Activated naive CD8-positive, alpha-beta T cell (primary cell): Measurements from ENCODE around the gene KCNMA1.
"Not testable (repeated sequence)": the region's sequence is repeated elsewhere in the genome, so short reads cannot be mapped to it uniquely, and the experiment has no call there.

Source experiments
- H3K27ac Mint-ChIP-seq: one replicate; pipeline ENCODE4 v1.8.0; 2021; ENCODE audit warnings: mixed read lengths
- H3K27me3 Mint-ChIP-seq: one replicate; pipeline ENCODE4 v1.8.0; 2021; ENCODE audit warnings: mixed read lengths
- H3K36me3 Mint-ChIP-seq: one replicate; pipeline ENCODE4 v1.8.0; 2021; ENCODE audit warnings: mixed read lengths
- H3K4me1 Mint-ChIP-seq: one replicate; pipeline ENCODE4 v1.8.0; 2021; ENCODE audit warnings: low read depth, mixed read lengths
- H3K4me3 Mint-ChIP-seq: one replicate; pipeline ENCODE4 v1.8.0; 2021; ENCODE audit warnings: mild to moderate bottlenecking, mixed read lengths
- H3K9me3 Mint-ChIP-seq: one replicate; pipeline ENCODE4 v1.8.0; 2021; ENCODE audit warnings: low read depth, mixed read lengths

KCNMA1 gene

DNA sequence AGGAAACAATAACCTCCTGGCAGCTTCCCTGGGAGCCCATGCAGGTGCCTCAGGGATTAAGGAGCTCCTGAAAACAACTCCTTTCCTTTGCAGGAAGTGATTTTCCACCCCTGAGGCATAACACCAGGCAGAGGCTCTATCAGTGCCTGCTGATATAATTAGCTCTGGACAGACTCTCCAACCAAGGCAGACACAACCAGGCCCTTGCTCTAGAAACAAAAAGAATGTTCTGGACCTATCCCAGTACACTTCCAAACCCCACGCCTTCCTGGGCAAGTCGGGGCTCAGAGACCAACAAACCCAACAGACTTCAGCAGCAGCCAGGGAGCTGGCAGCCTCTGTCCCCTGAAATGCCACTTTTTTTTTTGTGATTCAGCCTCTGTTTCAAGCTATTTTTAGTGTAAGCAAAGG is 247.1 kb downstream of the KCNMA1 start:
- Mint-ChIP-seq H3K27ac (no peak overlapping the region), H3K27me3 (no peaks in the 10 kb centered on the region), H3K4me1 (peaks cover 22% of the 10 kb centered on the region), H3K9me3 (no peaks in the 10 kb centered on the region), H3K4me3 (no peak overlapping the region), H3K36me3 (no peaks in the 10 kb centered on the region)

DNA sequence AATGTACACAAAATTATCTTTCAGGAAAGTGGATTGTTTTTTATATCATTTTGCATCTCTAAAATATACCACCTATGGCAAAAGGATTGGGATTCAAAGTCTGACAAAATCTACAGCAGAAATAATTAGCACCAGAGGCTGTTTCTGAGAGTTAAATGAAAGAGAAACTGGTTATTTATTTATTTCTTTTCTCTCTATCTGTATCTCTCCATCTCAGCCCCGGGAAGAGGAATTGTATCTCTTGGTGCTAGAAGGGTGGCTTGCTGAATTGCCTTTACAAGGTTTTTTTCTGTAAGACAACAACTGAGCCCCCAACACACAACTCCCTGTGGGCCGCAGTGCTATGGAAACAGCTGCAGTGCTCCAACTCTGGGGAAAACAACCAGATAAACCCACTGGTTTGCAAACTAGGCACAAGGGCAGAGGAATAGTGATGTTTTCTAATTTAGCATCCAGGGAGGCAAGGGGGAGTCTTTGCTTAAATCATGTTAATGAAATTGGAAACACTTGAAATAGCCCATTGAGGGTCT is 249.0 kb downstream of the KCNMA1 start:
- Mint-ChIP-seq H3K36me3 (no peaks in the 10 kb centered on the region), H3K27ac (no peak overlapping the region), H3K9me3 (no peaks in the 10 kb centered on the region), H3K4me3 (no peak overlapping the region), H3K4me1 (peaks cover 24% of the 10 kb centered on the region), H3K27me3 (no peaks in the 10 kb centered on the region)

DNA sequence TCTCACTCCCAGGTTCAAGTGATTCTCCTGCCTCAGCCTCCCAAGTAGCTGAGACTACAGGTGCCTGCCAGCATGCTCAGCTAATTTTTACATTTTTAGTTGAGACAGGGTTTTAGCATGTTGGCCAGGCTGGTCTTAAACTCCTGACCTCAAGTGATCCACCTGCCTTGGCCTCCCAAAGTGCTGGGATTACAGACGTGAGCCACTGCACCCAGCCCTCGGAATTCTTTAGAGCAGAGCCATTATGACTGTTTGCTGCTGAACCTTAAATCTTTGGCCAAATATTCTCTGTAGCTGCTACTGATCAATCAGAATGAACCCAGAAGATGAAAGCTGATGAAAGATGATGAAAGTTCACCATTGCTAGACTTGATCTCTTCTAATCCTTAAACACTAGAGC is 249.9 kb downstream of the KCNMA1 start:
- not testable (repeated sequence) for H3K27me3 Mint-ChIP-seq, H3K9me3 Mint-ChIP-seq, H3K4me3 Mint-ChIP-seq, H3K36me3 Mint-ChIP-seq, H3K27ac Mint-ChIP-seq
- peaks cover 24% of the 10 kb centered on the region for H3K4me1 Mint-ChIP-seq

DNA sequence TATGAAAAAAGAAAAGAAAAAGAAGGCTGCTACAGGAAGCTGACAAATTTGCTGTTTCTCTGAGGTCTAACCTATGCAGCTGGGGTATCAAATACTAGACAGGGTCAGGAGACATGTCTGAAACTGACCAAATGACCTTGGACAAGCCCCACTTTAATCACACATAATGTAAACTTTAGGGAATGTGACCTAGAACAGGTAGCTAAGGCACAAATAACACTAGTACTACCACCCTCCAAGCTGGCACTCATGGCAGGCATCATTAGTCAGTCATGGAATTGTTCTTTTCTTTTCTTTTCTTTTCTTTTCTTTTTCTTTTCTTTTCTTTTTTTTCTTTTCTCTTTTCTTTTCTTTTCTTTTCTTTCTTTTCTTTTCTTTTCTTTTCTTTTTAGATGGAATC is 250.4 kb downstream of the KCNMA1 start:
- Mint-ChIP-seq H3K36me3 (no peaks in the 10 kb centered on the region), H3K27ac (peak overlapping the region; percentile 42), H3K9me3 (no peaks in the 10 kb centered on the region), H3K4me1 (peaks cover 24% of the 10 kb centered on the region), H3K4me3 (no peak overlapping the region), H3K27me3 (no peaks in the 10 kb centered on the region)

DNA sequence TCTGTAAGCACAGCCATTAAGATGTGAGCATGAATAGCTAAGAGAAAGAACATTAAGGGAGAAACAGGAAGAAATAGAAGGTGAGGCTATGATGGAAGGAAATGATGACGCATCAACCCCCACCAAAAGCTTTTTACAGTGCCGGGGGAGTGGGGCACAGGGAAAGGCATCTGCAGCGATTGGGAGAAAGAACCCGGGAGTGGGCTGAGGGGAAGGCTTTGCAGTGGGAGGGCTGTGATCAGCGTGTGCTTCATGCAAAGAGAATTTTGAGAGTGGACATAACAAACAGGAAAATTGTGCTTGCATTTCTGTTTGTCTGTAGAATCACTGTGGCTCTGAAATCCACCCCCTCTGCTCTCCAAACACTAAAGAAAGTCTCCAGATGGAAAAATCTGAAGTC is 250.8 kb downstream of the KCNMA1 start:
- Mint-ChIP-seq H3K4me3 (peak overlapping the region; percentile 42), H3K36me3 (no peaks in the 10 kb centered on the region), H3K9me3 (no peaks in the 10 kb centered on the region), H3K4me1 (peaks cover 24% of the 10 kb centered on the region), H3K27me3 (no peaks in the 10 kb centered on the region), H3K27ac (peak overlapping the region; percentile 42)

DNA sequence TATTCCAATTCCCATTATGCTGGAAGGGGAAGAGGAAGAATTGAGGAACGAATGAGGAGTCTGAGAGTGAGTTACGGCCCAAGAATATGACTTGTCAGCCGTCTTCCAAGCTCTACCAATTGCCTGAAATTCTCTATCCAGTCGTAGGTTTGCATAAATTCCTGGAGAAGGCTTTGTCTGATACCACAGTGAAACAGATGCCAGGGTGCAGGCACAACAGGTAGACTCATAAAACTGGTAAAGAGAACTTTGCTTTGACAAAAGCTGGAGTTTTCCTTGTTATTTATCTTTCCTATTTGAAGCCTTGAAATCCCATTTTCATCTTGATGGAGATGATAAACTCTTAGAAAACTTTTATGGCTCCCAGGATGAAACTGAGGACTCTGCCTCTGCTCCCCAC is 251.2 kb downstream of the KCNMA1 start:
- peaks cover 24% of the 10 kb centered on the region for H3K4me1 Mint-ChIP-seq
- no peaks in the 10 kb centered on the region for H3K27me3 Mint-ChIP-seq
- no peaks in the 10 kb centered on the region for H3K9me3 Mint-ChIP-seq
- H3K36me3 Mint-ChIP-seq: no peaks in the 10 kb centered on the region
- peak overlapping the region; percentile 42 for H3K4me3 Mint-ChIP-seq
- no peak overlapping the region for H3K27ac Mint-ChIP-seq

DNA sequence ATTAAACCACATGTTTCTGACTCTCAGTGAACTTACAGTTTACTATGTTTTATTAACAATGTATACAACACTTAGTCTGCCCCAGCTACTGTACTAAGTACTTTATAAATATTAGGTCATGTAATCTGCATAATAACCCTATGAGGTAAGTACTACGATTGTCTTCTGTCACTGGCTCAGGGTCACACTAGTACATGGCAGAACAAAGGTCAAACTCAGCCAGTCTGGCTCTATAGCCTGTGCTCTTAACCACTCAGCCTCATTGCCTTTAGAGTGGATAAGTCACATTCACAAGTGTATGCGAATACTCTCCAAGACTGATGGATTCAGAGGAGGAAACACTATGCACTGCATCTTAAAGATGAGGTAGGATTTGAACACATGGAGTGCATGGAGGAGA is 252.3 kb downstream of the KCNMA1 start:
- Mint-ChIP-seq H3K36me3 (no peaks in the 10 kb centered on the region), H3K4me1 (peaks cover 27% of the 10 kb centered on the region), H3K27me3 (no peaks in the 10 kb centered on the region), H3K4me3 (no peak overlapping the region), H3K27ac (no peak overlapping the region), H3K9me3 (no peaks in the 10 kb centered on the region)

DNA sequence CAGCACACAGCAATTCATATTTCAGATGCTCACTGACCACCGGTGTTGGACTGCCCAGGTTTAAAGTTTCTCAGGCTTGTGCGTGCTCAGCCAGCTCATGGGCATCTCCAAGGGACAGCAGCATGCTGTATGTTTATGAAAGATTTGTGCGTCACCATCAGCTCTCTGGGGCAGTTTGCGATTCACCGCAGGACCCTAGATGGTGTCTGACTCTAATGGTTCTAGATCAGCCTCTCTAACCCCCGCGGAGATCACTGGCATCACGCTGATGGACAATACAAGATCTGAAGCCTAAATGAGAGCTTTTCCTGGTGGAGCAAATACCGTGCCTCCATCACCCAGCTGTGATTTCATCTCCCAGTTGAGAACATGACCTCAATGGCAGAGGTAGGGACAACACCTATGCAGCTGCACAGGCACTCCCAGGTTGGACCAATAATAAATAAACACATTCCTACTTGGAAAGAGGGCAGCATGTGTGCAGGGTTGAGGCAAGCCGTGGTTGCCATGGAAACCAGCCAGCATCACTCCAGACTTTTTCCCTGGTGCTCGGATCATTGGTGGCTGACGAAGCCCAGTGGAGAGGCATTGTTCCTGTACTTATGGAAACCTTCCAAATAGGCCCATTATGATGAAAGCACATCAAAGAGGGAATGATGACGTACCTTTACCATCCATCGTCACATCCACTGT is 253.6 kb downstream of the KCNMA1 start:
- Mint-ChIP-seq H3K36me3 (no peaks in the 10 kb centered on the region), H3K4me1 (peaks cover 33% of the 10 kb centered on the region), H3K9me3 (no peaks in the 10 kb centered on the region), H3K27ac (no peak overlapping the region), H3K4me3 (no peak overlapping the region), H3K27me3 (no peaks in the 10 kb centered on the region)

DNA sequence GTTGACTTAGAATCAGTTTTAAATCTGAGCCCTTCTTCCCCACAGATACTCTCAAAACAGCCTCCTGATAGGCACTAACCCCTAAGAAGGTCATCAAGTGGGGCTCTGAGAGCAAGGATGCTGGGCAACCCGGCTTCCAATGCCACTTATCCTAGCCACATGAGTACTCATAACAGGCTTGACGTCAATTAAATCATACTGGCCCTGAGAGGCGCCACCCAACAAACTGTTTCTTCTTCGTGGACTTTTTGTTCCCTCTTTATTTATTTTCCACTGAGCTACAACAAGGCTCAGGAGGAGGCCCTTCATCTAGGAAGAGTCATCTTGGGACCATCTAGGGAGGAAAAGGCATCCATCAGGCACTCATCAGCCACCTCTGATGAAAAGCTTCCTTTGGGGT is 255.9 kb downstream of the KCNMA1 start:
- H3K9me3 Mint-ChIP-seq: no peaks in the 10 kb centered on the region
- no peak overlapping the region for H3K4me3 Mint-ChIP-seq
- H3K4me1 Mint-ChIP-seq: peaks cover 23% of the 10 kb centered on the region
- no peaks in the 10 kb centered on the region for H3K36me3 Mint-ChIP-seq
- H3K27me3 Mint-ChIP-seq: no peaks in the 10 kb centered on the region
- H3K27ac Mint-ChIP-seq: no peak overlapping the region

DNA sequence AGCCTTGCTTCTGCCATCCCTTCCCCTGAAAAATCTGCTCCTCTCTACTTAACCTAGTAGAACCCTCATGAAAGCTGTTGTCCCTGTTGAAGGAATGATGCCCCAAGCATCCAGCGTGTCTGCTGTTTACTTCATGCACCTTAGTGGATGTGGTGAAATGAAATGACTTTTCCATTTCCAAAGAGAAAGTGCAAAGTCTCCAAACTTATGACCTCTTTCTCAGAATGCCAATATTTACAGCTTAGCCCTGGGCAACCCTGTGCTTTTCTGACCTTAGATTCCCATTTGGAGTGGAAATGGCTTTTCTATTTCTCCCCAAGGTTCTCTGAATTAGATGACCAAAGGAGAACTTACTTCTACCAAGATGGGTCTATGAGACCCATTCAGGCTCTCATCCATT is 256.9 kb downstream of the KCNMA1 start:
- Mint-ChIP-seq H3K27ac (no peak overlapping the region), H3K9me3 (no peaks in the 10 kb centered on the region), H3K27me3 (no peaks in the 10 kb centered on the region), H3K36me3 (no peaks in the 10 kb centered on the region), H3K4me1 (peaks cover 14% of the 10 kb centered on the region), H3K4me3 (no peak overlapping the region)

DNA sequence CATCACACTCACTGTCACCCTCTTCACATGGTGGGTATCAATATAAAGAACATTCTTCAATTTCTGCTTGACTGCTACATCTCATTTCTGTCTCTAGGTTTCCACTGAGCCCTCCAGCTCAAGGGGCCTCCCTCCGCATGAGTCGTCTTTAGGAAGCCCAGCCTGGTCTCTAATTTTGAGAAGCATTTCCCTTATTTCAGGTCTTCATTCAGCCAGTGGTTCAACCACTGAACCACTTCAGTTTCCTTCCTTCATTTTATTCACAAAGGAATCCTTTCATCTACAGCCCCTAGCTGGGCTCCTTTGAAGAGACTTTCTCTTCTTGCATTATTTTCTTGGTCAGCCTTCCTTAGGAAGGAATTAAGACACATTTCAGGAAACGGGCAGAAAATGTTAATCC is 257.4 kb downstream of the KCNMA1 start:
- H3K4me3 Mint-ChIP-seq: no peak overlapping the region
- H3K27me3 Mint-ChIP-seq: no peaks in the 10 kb centered on the region
- peaks cover 9% of the 10 kb centered on the region for H3K4me1 Mint-ChIP-seq
- no peak overlapping the region for H3K27ac Mint-ChIP-seq
- no peaks in the 10 kb centered on the region for H3K36me3 Mint-ChIP-seq
- H3K9me3 Mint-ChIP-seq: no peaks in the 10 kb centered on the region

DNA sequence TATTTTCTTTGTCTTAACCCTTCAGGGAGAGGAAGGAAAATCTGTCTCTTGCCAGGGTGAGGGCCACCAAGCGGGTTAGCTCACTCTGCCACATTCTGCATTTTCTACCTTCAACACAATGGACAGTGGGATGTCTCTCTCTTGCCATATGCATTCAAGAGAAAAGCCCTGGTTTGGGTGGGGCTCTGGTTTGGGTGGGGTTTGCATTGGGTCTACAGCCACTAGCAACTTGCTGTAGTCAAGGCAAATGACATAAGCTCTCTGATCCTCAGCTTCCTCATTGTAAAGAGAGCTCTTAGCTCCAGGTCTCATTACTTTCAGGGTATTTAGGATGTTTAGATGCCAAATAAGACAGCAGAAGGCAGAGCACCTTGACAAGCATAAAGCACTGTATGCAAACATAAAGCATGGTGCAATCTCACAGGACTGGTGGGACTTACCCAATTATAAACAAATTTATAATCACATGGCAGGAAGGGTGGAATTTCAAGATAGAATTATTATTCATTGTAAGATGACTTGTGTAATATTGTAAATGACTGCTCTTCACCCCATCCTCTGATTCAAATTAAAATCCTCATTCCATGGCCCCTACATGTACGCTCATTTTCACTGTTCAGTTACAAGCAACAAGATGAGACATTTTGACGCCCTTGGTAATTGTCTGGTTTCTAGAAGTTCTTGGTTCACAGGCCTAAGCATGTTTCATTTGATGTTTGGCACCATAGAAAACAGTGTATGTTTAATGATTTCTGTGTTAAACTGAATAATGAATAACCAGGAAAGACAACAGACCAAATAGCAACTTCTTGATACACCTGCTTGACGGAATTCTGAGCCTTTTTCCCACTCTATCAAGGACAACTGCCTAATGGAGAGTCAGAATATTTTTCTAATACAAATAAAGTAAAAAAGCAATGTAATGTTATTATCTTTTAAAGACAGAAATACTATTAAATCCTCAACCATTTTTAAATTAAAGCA is 258.9 kb downstream of the KCNMA1 start:
- Mint-ChIP-seq H3K36me3 (no peaks in the 10 kb centered on the region), H3K4me3 (no peak overlapping the region), H3K27me3 (peaks cover 1% of the 10 kb centered on the region), H3K4me1 (peaks cover 9% of the 10 kb centered on the region), H3K27ac (no peak overlapping the region), H3K9me3 (no peaks in the 10 kb centered on the region)

DNA sequence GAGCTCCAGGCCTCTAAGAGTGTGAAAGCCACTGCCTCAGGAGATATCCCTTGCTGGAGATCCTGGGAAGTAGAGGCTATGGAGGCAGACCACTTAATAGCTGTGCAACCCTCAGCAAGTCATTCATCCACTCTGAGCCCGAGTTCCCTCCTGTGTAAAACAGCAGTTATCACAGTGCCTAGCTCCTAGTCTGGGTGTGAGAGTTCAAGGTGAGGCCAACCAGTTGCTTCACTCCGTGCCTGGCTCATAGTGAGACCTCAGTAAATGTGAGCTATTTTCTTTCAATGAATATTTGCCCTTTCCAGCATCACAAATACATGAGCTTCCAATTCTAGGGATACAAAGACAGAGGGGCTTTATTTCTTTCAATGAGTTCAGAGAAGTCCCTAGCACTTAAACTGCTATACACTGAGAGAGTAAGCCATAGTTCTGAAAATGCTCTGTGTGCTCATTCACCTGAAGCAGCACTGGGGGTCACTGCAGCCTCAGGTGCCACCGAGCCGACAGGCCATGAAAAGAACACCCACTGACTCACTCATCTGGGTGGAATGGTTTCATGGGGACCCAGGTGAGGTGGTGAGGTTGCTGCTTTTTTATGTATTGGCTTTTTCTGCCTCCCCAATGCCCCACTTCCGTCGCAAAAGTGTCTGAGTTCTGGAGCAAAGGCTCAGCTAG is 259.8 kb downstream of the KCNMA1 start:
- Mint-ChIP-seq H3K9me3 (no peaks in the 10 kb centered on the region), H3K27me3 (peaks cover 1% of the 10 kb centered on the region), H3K27ac (no peak overlapping the region), H3K36me3 (no peaks in the 10 kb centered on the region), H3K4me1 (peaks cover 9% of the 10 kb centered on the region), H3K4me3 (no peak overlapping the region)

DNA sequence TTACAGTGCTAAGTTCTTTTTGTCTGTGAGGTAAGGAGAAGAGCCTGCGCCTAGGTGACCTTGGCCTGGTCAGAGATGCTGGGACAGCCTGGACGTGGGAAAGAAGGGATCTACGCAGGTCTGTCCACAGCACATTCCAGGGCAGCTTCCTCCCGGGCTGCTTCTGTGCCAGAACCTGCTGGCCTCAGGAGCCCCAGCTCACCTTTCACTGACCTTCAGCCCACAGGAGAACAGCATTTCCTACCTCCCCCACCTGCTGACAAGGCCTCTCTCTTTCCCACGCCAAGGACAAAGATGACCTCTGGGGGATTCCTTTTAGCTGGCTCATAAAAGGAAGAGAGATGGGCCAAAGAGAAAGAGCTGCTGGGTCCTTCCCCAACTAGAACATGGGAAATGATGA is 260.6 kb downstream of the KCNMA1 start:
- Mint-ChIP-seq H3K9me3 (no peaks in the 10 kb centered on the region), H3K4me3 (no peak overlapping the region), H3K36me3 (no peaks in the 10 kb centered on the region), H3K27me3 (peaks cover 1% of the 10 kb centered on the region), H3K27ac (no peak overlapping the region), H3K4me1 (peaks cover 9% of the 10 kb centered on the region)

DNA sequence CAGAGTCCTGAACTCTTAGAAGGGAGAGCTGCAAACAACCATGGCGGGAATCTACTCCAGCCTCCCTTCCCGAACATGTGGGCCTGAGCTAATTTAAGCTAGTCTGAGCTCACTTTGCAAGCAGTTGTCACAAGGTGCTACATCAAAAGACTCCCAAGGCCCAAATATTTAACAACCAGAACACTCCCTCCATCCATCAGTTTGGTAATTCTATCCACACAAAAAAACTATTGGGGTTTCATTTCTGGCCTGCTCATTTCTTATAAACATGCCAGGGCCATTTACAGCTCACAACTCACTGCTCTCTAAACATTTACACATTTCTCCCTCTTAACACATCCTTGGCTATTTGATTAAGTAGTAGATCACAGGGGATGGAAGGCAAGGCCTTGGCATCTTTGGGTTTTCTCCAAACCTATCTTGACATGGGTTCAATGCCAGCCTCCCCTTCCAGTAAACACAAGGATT is 263.4 kb downstream of the KCNMA1 start:
- no peaks in the 10 kb centered on the region for H3K9me3 Mint-ChIP-seq
- H3K4me3 Mint-ChIP-seq: no peak overlapping the region
- H3K27ac Mint-ChIP-seq: no peak overlapping the region
- no peaks in the 10 kb centered on the region for H3K4me1 Mint-ChIP-seq
- H3K36me3 Mint-ChIP-seq: no peaks in the 10 kb centered on the region
- peaks cover 4% of the 10 kb centered on the region for H3K27me3 Mint-ChIP-seq
